ENCODE measurements around the gene ENTPD6.

GRCh38 chr20:25269833-25270170 lies 74.3 kb downstream of the ENTPD6 start:
- no peak for TF ChIP-seq CTCF (IDR thresholded peaks at IDR 0.05)
- TF ChIP-seq POLR2A (IDR thresholded peaks at IDR 0.05): no peak

Measured in uterus (tissue), 2 donors.